ENCODE results near the gene KAZN.

GRCh38 chr1:15062479-15063099, 464.1 kb downstream of the KAZN start:
- TF ChIP-seq RAD21 (conservative IDR thresholded peaks at IDR 0.05 in 1 of 2, IDR thresholded peaks at IDR 0.05 in 1 of 2) (no peak), TP53 (CRISPR knock-in tag; IDR thresholded peaks at IDR 0.05) (no peak), EP300 (IDR thresholded peaks at IDR 0.05) (no peak), CTCF (IDR thresholded peaks at IDR 0.05) (peak; percentile 17; the same call in 2 of the 3 replicates), ZFP36 (IDR thresholded peaks at IDR 0.05; ENCODE audit: borderline replicate concordance, partially characterized antibody) (no peak)

Data from A549 (cell line).